HepG2 (cell line): ENCODE measurements around the gene HOXA11. TPM values are rescaled to one million over a fixed set of nuclear protein-coding genes. Genes with fewer than 3 reads are reported as not detected.

Experiments used
- ETV6 ChIP-seq: sonication (generic); formaldehyde crosslinking; conservative IDR thresholded peaks from 2 replicates; pipeline ENCODE4 v1.4.0; 2020; ENCODE audit warnings: missing genetic modification reagents
- HOXA5 ChIP-seq: sonication (generic); formaldehyde crosslinking; IDR thresholded peaks from 2 replicates; pipeline ENCODE4 v1.4.0; 2020; ENCODE audit warnings: missing genetic modification reagents
- MTA3 ChIP-seq: sonication (generic); formaldehyde crosslinking; IDR thresholded peaks from 2 replicates; pipeline ENCODE4 v1.4.0; 2020; ENCODE audit warnings: missing genetic modification reagents
- REPIN1 ChIP-seq: sonication (generic); formaldehyde crosslinking; IDR thresholded peaks from 2 replicates; pipeline ENCODE4 v1.8.0; 2022; ENCODE audit warnings: missing genetic modification reagents, low read depth, mild to moderate bottlenecking, borderline replicate concordance
- RXRB ChIP-seq: IDR thresholded peaks from 2 replicates; pipeline ENCODE4 v1.6.1; 2016; ENCODE audit warnings: borderline replicate concordance, missing genetic modification reagents, missing compliant biosample characterization
- SKI ChIP-seq: fragments of 450-650 bp; IDR thresholded peaks from one replicate; pipeline ENCODE4 v1.6.1; 2018; ENCODE audit warnings: mild to moderate bottlenecking; ENCODE audit not compliant: partially characterized antibody
- SKIL ChIP-seq: sonication (generic); formaldehyde crosslinking; IDR thresholded peaks from 2 replicates; pipeline ENCODE4 v1.8.0; 2022; ENCODE audit warnings: missing genetic modification reagents, mild to moderate bottlenecking, moderate library complexity, borderline replicate concordance
- TCF7 ChIP-seq: sonication (generic); IDR thresholded peaks from 2 replicates; pipeline ENCODE4 v1.6.1; 2016; ENCODE audit warnings: antibody characterized with exemption, low read depth
- ZBTB7B ChIP-seq: sonication (generic); formaldehyde crosslinking; IDR thresholded peaks from 2 replicates; pipeline ENCODE4 v1.4.0; 2020; ENCODE audit warnings: missing genetic modification reagents
- ZNF101 ChIP-seq: sonication (generic); formaldehyde crosslinking; IDR thresholded peaks from 2 replicates; pipeline ENCODE4 v1.4.0; 2020; ENCODE audit warnings: mild to moderate bottlenecking, low read depth, missing genetic modification reagents, borderline replicate concordance
- ZNF296 ChIP-seq: sonication (generic); formaldehyde crosslinking; conservative IDR thresholded peaks from 2 replicates; pipeline ENCODE4 v1.5.0; 2020; ENCODE audit warnings: mild to moderate bottlenecking, missing genetic modification reagents
- ZNF333 ChIP-seq: sonication (generic); formaldehyde crosslinking; IDR thresholded peaks from 2 replicates; pipeline ENCODE4 v1.4.0; 2020; ENCODE audit warnings: mild to moderate bottlenecking, missing genetic modification reagents, borderline replicate concordance
- ZNF644 ChIP-seq: IDR thresholded peaks from 2 replicates; pipeline ENCODE4 v1.6.1; 2016; ENCODE audit warnings: low read depth
- ZNF660 ChIP-seq: sonication (generic); formaldehyde crosslinking; IDR thresholded peaks from 2 replicates; pipeline ENCODE4 v1.5.1; 2020; ENCODE audit warnings: mild to moderate bottlenecking, low read depth, missing genetic modification reagents, borderline replicate concordance
- ZNF710 ChIP-seq: sonication (generic); formaldehyde crosslinking; IDR thresholded peaks from 2 replicates; pipeline ENCODE4 v1.5.0; 2020; ENCODE audit warnings: mild to moderate bottlenecking, missing genetic modification reagents, borderline replicate concordance
- ZSCAN22 ChIP-seq: sonication (generic); formaldehyde crosslinking; IDR thresholded peaks from 2 replicates; pipeline ENCODE4 v1.4.0; 2020; ENCODE audit warnings: mild to moderate bottlenecking, missing genetic modification reagents
- ZSCAN9 ChIP-seq: IDR thresholded peaks from 2 replicates; pipeline ENCODE4 v1.6.1; 2016; ENCODE audit warnings: borderline replicate concordance
- polyA plus RNA-seq, 8 experiments: library from polyadenylated mRNA; depleted of rRNA in 3 of 8; stranded (reverse) in 7 of 8; unstranded in 1 of 8; fragments of >200 nt; fragmentation: Illumina TruSeq in 4 of 8; extraction: Trizol in 4 of 8; gene quantifications; 2 replicates each; pipeline versions ENCODE4 v1.2.1 to v1.2.3, GENCODE V29; 2011 to 2016; ENCODE audit warnings: low read depth in 4 of 8, missing spikeins in 1 of 8, mixed read lengths in 1 of 8; ENCODE audit not compliant: insufficient read depth in 1 of 8
- total RNA-seq, 5 experiments: library from RNA; depleted of rRNA; stranded (reverse); fragments of >200 nt; fragmentation: Illumina TruSeq; extraction: Trizol; gene quantifications; 2 replicates each; pipeline ENCODE4 v1.2.3, GENCODE V29; 2016; ENCODE audit warnings: low read depth in 1 of 5
- TF ChIP-seq, protein P1 (sequence below): sonication (generic); formaldehyde crosslinking; IDR thresholded peaks from 2 replicates; pipeline ENCODE4 v1.4.0; 2020; ENCODE audit warnings: missing genetic modification reagents

The HOXA11 gene
- total and polyA plus RNA-seq, 2 of the 13 experiments (the other 11 are each of a cell fraction or from before 2014, with no cell fraction given), result not detected

DNA sequence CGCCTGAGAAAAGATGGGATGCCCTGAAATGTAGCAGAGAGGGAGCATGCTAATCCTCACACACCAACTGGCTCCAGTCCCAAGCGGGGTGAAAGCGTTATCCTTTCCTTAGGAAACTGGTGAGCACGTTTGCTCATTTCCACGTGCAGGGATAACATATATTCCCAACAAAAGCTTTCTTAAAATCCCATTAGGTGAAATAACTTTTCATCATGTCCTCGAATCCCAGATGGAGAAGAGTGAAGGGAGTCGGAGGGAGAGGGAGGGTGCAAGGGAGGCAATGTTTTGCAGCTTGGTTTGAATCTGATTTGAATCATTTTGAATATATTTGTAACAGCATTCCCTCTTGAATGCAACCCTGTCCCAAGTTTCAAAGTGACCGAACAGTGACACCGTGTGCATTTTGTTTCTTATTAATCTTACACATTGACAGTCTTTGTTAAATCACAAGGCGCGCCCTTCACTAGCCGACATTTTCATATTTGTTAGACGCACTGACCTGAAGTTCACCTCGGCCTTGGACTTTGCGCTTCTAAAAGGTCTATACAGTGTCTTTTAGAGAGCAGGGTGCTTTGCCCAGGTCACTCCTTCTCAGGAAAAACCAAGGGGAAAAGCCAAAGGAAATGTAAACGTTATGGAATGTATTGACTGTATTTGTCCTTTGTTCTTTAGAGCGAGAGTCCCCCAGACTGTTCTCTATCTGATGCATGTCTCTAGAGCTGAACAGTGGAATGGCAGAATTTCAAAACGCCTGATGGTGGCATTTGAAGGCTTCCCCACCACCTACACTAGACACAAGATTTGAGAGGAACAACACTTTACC is 51.4 kb downstream of the HOXA11 start (continued):
- TF ChIP-seq SKIL (CRISPR knock-in tag) (peak; percentile 86), ZNF644 (CRISPR knock-in tag) (0 out of 2 replicates have a peak, but pooled peaks have one; percentile 7), ZNF296 (CRISPR knock-in tag) (no peak), TCF7 (peak; percentile 57; the same call in 1 of the 2 replicates), RXRB (CRISPR knock-in tag) (peak; percentile 92), ZNF660 (CRISPR knock-in tag) (no peak), ZNF333 (CRISPR knock-in tag) (no peak), ETV6 (CRISPR knock-in tag) (no peak), ZNF101 (CRISPR knock-in tag) (no peak), REPIN1 (CRISPR knock-in tag) (no peak), ZSCAN9 (CRISPR knock-in tag) (no peak), ZBTB7B (CRISPR knock-in tag) (no peak), SKI (peak; percentile 94), HOXA5 (CRISPR knock-in tag) (no peak), MTA3 (CRISPR knock-in tag) (no peak), ZNF710 (CRISPR knock-in tag) (peak; percentile 86), ZSCAN22 (no peak)
- TF ChIP-seq, protein P1, sequence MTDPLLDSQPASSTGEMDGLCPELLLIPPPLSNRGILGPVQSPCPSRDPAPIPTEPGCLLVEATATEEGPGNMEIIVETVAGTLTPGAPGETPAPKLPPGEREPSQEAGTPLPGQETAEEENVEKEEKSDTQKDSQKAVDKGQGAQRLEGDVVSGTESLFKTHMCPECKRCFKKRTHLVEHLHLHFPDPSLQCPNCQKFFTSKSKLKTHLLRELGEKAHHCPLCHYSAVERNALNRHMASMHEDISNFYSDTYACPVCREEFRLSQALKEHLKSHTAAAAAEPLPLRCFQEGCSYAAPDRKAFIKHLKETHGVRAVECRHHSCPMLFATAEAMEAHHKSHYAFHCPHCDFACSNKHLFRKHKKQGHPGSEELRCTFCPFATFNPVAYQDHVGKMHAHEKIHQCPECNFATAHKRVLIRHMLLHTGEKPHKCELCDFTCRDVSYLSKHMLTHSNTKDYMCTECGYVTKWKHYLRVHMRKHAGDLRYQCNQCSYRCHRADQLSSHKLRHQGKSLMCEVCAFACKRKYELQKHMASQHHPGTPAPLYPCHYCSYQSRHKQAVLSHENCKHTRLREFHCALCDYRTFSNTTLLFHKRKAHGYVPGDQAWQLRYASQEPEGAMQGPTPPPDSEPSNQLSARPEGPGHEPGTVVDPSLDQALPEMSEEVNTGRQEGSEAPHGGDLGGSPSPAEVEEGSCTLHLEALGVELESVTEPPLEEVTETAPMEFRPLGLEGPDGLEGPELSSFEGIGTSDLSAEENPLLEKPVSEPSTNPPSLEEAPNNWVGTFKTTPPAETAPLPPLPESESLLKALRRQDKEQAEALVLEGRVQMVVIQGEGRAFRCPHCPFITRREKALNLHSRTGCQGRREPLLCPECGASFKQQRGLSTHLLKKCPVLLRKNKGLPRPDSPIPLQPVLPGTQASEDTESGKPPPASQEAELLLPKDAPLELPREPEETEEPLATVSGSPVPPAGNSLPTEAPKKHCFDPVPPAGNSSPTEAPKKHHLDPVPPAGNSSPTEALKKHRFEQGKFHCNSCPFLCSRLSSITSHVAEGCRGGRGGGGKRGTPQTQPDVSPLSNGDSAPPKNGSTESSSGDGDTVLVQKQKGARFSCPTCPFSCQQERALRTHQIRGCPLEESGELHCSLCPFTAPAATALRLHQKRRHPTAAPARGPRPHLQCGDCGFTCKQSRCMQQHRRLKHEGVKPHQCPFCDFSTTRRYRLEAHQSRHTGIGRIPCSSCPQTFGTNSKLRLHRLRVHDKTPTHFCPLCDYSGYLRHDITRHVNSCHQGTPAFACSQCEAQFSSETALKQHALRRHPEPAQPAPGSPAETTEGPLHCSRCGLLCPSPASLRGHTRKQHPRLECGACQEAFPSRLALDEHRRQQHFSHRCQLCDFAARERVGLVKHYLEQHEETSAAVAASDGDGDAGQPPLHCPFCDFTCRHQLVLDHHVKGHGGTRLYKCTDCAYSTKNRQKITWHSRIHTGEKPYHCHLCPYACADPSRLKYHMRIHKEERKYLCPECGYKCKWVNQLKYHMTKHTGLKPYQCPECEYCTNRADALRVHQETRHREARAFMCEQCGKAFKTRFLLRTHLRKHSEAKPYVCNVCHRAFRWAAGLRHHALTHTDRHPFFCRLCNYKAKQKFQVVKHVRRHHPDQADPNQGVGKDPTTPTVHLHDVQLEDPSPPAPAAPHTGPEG (CRISPR knock-in tag), result no peak
